ENCODE results near the gene COX7C. TPM values are rescaled to one million over a fixed set of nuclear protein-coding genes. Genes with fewer than 3 reads are reported as not detected.

Gene COX7C
- total RNA-seq, 1 experiment from 2014 or later, result 685 TPM

GRCh38 chr5:86664173-86664572 lies 46.4 kb downstream of the COX7C start:
- intact Hi-C loops (cut with micrococcal nuclease; ENCODE audit: unreplicated experiment), result no loop called here
- no peaks in the 10 kb centered on the region for H3K36me3 ChIP-seq (ENCODE audit: insufficient read depth, low read length, poor library complexity, severe bottlenecking)
- no peaks in the 10 kb centered on the region for H3K4me1 ChIP-seq (ENCODE audit: insufficient read depth, low read length, poor library complexity, severe bottlenecking)
- ChIA-PET POLR2A (ENCODE audit: low non-redundant PET) (no interaction called here), CTCF (no interaction called here)
- H3K27me3 ChIP-seq (replicated peaks; ENCODE audit: insufficient read depth, low read depth, low read length, poor library complexity), result no peaks in the 10 kb centered on the region
- BruUV-seq (replicated peaks), result no TSS peak
- TF ChIP-seq EZH2 (IDR thresholded peaks at IDR 0.05; ENCODE audit: borderline replicate concordance, low read depth, low read length, poor library complexity, severe bottlenecking), result no peak
- TF ChIP-seq CTCF (conservative IDR thresholded peaks at IDR 0.05; ENCODE audit: low read depth, low read length), result no peak
- DNase-seq (ENCODE audit: low spot score), result no peak
- no peak overlapping the region for H3K4me3 ChIP-seq (ENCODE audit: low read depth, low read length, poor library complexity, severe bottlenecking)
- no peaks in the 10 kb centered on the region for H3K9me3 ChIP-seq (ENCODE audit: low read depth, low read length, poor library complexity, severe bottlenecking)
- H3K27ac ChIP-seq (ENCODE audit: low read depth, low read length, poor library complexity, severe bottlenecking), result no peak overlapping the region

DNA sequence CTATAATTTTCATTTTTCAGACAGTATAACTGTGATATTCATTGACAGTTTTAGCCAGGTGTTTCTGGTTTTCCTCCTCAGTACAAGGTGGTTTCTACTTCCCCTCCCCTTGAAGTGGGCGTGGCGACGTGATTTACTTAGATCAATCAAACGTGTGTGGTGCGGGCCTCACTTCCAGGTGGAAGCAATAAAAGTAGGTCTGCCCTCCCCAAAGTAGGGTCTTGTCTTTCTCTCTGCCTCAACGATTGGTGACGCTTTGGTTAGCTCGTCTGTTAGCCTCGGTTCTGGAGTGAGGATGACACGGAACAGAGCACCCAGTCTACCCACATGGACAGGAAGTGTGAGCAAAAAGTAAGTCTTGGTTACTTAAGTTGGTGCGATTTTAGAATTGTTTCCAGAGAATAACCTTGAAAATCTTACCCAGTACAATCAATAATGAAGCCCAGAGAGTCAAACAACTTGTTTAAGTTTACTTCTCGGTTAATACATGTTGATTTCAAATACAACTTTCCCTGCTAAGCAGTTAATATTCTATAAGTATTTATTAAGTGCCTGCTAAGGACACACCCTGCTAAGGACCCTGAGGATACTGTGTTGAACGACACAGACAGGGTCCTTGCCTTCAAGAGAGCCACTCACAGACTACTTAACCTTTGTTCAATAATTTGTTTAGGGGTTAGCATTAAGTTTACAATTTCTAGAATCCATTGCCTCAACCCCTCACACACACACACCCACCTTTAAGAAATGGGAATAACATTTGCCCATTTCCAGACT lies 48.4 kb downstream of the COX7C start:
- intact Hi-C loops (cut with micrococcal nuclease; ENCODE audit: unreplicated experiment), result no loop called here
- Histone ChIP-seq H3K27me3 (replicated peaks; ENCODE audit: insufficient read depth, low read depth, low read length, poor library complexity) (no peaks in the 10 kb centered on the region), H3K4me3 (ENCODE audit: low read depth, low read length, poor library complexity, severe bottlenecking) (no peak overlapping the region), H3K4me1 (ENCODE audit: insufficient read depth, low read length, poor library complexity, severe bottlenecking) (no peaks in the 10 kb centered on the region), H3K27ac (ENCODE audit: low read depth, low read length, poor library complexity, severe bottlenecking) (no peak overlapping the region), H3K9me3 (ENCODE audit: low read depth, low read length, poor library complexity, severe bottlenecking) (no peaks in the 10 kb centered on the region), H3K36me3 (ENCODE audit: insufficient read depth, low read length, poor library complexity, severe bottlenecking) (no peaks in the 10 kb centered on the region)
- no peak for DNase-seq (ENCODE audit: low spot score)
- POLR2A ChIA-PET (ENCODE audit: low non-redundant PET), result no interaction called here
- CTCF ChIA-PET, result no interaction called here
- BruUV-seq (replicated peaks), result no TSS peak
- TF ChIP-seq EZH2 (IDR thresholded peaks at IDR 0.05; ENCODE audit: borderline replicate concordance, low read depth, low read length, poor library complexity, severe bottlenecking), result no peak
- TF ChIP-seq CTCF (conservative IDR thresholded peaks at IDR 0.05; ENCODE audit: low read depth, low read length), result no peak

GRCh38 chr5:86666981-86667380 lies 49.2 kb downstream of the COX7C start:
- ChIA-PET CTCF (no interaction called here), POLR2A (ENCODE audit: low non-redundant PET) (no interaction called here)
- BruUV-seq (replicated peaks), result no TSS peak
- Histone ChIP-seq H3K9me3 (ENCODE audit: low read depth, low read length, poor library complexity, severe bottlenecking) (no peaks in the 10 kb centered on the region), H3K4me1 (ENCODE audit: insufficient read depth, low read length, poor library complexity, severe bottlenecking) (no peaks in the 10 kb centered on the region), H3K27ac (ENCODE audit: low read depth, low read length, poor library complexity, severe bottlenecking) (no peak overlapping the region), H3K4me3 (ENCODE audit: low read depth, low read length, poor library complexity, severe bottlenecking) (no peak overlapping the region), H3K36me3 (ENCODE audit: insufficient read depth, low read length, poor library complexity, severe bottlenecking) (no peaks in the 10 kb centered on the region), H3K27me3 (replicated peaks; ENCODE audit: insufficient read depth, low read depth, low read length, poor library complexity) (no peaks in the 10 kb centered on the region)
- TF ChIP-seq CTCF (conservative IDR thresholded peaks at IDR 0.05; ENCODE audit: low read depth, low read length) (no peak), EZH2 (IDR thresholded peaks at IDR 0.05; ENCODE audit: borderline replicate concordance, low read depth, low read length, poor library complexity, severe bottlenecking) (no peak)
- DNase-seq (ENCODE audit: low spot score), result no peak
- intact Hi-C loops (cut with micrococcal nuclease; ENCODE audit: unreplicated experiment), result no loop called here
